HG03457 (cell line): Measurements from ENCODE around the gene STRAP.

Experiments used
- ATAC-seq: cut with Tn5 transposase; IDR thresholded peaks from one replicate; pipeline ENCODE4 v1.9.1; 2021; ENCODE audit warnings: moderate number of reproducible peaks; ENCODE audit not compliant: unreplicated experiment

STRAP gene, protein sequence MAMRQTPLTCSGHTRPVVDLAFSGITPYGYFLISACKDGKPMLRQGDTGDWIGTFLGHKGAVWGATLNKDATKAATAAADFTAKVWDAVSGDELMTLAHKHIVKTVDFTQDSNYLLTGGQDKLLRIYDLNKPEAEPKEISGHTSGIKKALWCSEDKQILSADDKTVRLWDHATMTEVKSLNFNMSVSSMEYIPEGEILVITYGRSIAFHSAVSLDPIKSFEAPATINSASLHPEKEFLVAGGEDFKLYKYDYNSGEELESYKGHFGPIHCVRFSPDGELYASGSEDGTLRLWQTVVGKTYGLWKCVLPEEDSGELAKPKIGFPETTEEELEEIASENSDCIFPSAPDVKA

DNA sequence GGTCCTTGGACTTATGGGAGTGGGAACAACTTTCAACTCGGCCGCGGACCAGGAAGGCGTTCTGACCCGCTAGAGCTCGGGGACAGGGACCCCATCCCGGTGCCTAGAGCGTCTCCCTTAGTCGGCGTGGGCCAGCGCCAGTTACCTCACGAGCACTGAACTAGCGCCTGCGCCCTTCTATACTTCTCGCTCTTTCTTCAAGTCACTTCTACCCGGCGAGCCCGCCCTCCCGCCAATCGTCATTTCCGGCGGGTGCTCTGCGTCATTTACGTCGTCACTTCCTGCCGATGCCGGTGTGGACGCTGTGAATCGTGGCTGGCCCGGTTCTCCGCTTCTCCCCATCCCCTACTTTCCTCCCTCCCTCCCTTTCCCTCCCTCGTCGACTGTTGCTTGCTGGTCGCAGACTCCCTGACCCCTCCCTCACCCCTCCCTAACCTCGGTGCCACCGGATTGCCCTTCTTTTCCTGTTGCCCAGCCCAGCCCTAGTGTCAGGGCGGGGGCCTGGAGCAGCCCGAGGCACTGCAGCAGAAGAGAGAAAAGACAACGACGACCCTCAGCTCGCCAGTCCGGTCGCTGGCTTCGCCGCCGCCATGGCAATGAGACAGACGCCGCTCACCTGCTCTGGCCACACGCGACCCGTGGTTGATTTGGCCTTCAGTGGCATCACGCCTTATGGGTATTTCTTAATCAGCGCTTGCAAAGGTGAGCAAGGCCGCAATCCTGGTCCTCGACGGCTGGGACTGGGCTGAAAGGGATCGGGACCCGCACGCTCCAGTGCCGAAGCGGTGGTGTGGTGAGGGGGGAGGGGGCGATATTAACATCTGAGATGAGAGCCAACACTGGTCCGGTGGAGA lies at the start of gene STRAP:
Gene STRAP (plus strand): TSS at position 270 of the 854 bp plus-strand sequence. CDS start 321 bp downstream, at position 591.
- peak; percentile 97 for ATAC-seq

DNA sequence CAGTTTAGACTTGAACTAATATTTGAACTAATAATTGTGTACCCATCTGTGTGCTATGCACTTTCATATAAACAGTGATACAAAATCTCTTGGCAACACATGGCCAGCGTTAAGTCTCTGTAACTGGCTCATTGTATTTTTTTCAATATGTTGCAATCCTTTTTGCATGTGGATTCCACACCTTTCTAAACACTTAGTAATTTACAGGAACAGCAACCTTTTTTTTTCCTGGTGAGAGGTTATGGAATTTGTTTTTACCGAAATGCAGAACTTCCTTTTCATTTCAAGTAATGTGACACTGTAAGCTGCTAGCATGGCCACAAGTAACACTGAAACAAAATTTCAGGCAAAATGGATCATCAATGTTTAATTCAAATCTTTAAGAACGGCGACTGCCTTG lies 47.6 kb upstream of the STRAP start:
- no peak for ATAC-seq

DNA sequence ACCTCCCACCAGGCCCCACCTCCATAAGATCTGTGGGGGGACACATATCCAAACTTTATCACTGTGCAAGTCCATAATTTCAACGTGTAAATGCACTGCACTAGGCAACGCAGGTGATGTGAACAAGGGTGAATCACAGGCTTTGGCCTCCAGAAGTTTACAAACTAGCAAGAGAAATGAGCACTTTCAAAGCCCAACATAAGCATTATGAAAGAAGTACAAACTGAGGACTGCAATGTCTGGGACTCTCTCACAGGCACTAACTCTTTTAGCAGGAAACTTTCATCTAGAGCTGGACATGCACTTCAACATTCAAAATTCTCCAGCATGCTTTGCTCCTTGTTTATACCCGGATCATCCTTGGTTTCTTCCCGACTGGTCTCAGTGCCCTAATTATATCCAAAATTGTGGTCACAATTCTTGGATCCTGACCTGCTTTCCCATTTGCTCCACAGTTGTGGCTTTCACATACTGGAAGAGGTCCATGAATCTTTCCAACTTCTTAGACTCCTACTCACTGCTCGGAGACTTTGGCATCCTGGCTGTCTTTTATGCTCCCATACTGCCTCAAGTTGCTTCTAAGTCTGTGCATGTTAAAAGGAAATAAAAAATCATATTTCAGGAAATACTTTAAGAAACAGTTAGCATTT lies 44.9 kb upstream of the STRAP start:
- ATAC-seq, result no peak

DNA sequence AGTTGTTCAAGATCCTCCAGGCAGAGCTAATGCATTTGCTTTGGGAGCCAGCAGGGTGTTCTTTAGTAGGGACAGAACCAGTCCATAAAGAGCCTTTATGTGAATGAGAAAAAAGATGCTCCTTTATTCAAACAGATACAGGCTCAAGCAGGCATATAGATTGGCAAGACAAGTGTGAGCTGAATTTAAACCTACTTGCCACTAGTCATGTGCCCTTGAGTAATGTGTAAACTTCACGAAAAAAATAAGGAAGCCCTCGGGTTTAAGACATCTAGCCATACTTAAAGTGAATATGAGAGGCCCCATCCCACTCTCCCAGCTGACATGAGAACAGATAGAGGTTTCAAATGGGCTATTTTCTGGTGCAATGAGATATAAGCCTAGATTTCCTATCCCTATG lies 43.1 kb upstream of the STRAP start:
- ATAC-seq, result no peak

DNA sequence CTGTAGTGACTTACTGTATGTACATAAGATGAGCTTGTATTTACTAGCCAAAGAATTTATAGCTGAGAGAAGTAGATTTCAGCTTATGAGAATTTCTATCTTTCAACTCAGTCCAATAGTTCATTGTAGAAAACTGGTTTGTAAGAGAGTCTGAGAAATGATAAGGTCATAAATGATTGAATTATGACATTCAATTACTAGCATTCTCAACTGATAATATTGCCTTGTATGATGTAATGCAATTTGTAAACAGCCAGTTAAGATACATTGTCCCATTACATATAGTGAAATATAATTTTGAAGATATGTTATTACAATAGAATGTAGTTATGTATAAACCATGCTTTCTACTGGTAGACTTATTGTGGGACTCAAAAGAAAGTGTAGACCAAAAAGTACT lies 42.5 kb upstream of the STRAP start:
- ATAC-seq, result no peak

DNA sequence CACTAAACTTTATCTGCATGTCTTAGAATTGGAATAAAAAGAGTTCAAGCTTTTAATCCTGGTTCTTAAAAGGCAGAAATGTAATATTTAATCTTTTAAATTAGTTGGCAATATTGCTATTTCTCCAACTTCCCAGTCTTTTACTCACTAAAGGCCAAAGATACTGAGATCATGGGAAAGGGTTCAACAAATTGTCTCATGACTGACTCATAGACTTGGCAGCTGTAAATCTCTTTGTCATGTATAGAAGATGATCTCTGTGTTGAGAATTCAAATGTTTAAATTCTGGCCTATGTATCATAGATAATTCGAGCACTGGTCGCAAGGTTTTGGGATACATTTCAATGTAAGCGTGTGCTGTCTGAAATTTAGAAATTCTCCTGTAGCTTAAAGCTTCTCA lies 40.1 kb upstream of the STRAP start:
- ATAC-seq, result no peak

DNA sequence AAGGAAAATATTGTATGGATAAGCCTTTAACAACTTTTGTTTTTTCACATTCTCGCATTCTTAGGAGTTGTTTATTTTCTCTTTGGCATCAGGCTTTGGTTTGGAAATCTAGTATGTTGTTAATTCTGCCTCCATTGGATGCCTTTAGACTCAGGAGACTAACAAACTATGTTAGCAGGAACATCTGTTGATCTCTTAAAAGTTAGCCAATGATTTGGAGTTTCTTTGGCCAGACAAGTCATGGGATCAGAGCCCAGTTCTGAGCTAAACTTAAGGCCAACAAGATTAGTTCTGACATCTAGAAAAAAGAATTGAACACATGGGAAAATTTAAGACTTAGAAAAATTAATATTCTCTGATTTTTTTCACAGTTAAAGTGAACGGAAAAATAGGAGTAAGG lies 35.3 kb upstream of the STRAP start:
- ATAC-seq, result no peak

DNA sequence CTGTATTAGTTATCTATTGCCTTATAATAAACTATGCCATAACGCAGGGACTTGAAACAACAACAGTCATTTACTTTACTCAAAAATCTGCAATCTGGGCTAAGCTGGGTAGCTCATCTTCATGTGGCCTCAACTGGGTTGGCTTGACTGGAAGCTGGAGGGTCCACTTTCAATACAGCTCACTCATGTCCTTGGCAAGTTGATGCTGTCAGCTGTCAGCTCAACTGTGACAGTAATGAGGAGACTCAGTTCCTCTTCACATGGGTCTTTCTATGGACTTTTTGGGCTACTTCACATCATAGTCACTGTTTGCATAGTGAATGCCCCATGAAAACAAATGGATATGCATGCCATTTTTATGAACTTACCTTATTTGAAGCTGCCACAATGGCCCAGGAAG lies 33.6 kb upstream of the STRAP start:
- ATAC-seq, result no peak

DNA sequence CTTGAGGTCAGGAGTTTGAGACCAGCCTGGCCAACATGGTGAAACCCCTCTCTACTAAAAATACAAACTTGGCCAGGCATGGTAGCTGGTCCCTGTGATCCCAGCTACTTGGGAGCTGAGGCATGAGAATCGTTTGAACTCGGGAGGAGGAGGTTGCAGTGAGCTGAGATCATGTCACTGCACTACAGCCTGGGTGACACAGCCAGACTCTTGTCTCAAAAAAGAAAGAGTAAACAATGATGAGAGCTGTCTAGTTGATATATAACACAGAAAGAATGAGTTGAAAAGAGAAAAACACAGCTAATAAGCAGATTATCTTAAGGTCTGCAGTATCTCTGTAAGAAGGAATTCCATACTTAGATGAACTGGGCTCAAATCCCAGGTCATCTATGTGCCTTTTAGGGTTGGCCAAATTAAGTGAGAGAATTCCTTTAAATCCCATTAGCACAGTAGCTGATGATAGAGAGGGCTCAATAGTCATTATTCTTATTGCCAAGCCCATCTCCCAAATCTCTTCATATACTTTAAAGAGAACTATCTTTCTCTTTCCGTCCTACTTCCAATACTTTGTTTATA lies 31.1 kb upstream of the STRAP start:
- no peak for ATAC-seq

DNA sequence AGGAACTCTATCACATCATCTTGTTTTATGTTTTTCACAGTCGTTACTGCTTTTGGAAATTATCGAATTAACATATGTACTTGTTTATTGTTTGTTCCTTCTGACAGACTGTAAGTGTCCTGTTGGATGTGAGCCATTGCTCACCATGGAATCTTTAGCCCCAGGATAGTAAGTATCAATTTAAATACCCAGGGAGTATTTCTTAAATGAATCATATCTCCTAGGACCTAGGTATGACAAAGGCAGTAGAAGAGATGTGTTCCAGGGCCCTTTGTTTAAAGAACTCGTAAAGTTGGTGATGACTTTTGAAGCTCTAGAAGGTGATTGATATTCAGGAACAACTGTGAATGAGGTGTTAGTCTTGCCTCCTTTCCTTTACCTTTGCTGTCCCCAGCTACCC lies 30.3 kb upstream of the STRAP start:
- no peak for ATAC-seq

DNA sequence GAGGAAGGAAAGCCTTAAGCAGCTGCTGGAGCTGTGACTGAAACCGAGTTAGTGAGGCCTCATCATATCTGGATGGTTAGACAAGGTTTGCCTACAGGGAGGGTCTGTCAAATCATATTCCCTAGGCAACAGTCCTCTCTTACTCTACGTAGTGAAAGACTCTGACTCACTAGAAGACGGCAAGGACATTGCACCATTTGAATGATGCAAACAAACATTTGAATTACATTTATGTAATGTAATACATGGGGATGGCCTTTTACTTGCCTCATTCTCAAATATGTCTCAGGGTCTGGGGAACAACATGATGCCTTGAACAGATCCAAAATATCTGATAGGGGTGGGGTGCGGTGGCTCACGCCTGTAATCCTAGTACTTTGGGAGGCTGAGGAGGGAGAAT lies 29.8 kb upstream of the STRAP start:
- ATAC-seq, result no peak

DNA sequence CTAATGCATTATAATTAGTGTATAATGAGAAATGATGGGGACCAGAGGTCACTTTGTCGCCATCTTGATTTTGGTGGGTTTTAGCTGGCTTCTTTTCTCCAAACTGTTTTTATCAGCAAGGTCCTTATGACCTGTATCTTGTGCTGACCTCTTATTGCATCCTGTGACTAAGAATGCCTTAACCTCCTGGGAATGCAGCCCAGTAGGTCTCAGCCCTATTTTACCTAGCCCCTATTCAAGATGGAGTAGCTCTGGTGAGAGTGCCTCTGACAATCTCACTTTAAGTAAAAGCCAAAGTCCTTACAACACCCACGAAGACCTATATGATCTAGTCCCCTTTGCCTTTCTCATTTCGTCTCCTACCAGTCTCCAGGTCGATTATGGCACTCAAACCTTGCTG lies 28.3 kb upstream of the STRAP start:
- ATAC-seq, result no peak

DNA sequence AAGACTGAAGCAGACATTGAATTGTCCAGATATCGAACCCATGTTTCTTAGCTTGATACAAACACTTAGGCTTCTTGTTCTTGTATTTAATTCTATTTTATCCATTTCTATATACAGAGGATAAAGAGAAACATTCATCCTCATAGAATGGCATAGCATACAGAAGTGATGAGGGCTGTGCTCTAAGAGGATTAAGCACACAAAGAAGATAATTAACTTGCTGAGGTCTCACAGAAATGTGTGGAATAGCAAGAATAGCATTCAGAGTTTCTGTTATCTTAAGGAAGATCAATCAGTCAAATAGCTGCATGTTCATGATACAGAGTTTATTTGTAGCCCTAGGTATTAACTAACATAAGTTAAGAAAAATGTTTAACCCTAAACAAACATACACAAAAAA lies 27.3 kb upstream of the STRAP start:
- ATAC-seq, result no peak

DNA sequence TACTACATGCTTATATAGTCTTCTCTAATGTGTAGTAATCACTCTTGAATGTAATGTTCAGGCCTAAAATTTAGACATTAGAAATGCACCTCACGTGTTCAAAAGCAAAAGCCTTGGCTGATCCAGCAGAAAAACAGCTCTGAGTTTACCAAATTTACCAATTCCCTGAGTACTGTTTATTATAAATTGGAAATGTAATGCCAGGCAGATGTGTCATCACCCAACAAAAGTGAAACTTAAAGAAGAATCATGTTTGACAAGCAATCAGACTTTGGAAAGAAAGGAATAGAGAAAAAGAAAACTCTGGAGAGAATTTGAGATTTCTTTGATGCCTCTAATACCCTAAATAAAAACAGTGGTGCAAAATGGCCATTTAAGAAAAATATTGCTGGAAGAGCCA lies 26.5 kb upstream of the STRAP start:
- no peak for ATAC-seq

DNA sequence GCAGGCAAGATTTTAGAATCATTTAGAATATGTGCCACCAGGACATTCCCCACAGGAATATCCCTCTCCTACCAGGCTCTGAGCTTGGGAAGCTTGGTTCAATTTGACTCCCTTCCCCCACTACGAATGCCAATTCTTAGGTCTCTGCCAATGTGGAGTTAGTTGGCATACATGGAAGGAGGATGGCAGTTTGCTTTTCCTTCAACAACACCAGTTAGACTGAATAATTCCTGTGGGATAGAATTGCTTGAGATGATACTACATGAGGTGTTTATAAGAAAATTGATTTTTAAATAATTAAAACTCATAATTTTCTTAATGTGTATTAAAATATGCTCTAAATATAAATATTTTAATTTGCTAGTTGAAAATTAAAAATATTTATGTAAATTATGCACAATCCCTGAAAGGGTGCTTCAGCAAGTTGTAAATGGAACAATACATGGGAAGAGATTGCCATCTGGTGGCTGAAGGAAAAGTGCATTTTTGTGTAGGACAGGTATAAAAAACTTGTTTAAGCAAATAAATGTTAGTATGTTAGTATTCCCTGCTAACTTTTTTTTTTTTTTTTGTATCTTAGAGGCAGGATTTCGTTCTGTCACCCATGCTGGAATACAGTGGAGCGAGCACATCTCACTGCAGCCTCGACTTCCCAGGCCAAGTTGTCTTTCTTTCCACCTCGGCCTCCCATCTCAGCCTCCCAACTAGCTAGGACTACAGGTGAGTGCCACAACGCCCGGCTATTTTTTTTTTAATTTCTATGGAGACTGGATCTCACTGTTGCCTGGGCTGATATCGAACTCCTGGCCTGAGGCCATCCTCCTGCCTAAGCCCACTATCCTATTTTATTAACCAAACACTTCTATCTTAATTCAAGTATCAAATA lies 25.8 kb upstream of the STRAP start:
- no peak for ATAC-seq

DNA sequence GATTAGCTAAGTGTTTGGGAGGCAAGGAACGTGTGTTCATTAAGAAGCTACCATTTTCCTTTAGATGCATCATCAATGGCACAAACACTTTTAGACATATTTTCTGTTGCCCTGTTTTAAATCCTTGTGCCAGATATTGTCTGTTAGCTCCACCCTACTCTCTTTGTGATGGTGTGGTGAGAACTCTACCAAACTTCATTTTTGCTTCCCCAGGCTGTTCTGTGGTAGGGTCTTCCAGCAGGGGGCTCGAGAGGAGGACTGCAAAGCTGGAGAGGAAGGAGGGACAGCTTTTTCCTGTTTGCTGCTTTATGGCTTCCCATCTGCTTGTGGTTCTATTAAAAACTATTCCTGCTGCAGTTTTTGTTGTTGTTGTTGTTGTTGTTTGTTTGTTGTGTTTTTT lies 23.8 kb upstream of the STRAP start:
- ATAC-seq, result no peak

DNA sequence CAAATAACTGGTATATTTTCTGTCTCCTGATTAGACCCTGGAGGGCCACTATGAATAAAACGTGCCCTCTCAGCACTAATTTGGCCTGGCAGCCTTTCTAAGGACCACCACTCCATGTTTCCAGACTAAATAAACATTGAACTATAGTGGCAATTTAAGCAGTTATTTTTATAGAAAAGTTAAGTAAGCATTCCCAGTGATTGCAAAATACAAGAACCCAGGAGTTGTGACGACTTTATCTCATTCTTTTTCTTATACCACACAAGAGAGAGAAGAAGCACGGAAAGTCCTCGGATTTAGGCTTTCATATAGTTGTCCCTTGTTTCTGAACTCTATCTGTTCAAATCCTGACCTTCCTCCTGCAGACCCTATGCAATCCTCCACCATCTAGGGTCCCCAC lies 23.1 kb upstream of the STRAP start:
- ATAC-seq, result no peak

DNA sequence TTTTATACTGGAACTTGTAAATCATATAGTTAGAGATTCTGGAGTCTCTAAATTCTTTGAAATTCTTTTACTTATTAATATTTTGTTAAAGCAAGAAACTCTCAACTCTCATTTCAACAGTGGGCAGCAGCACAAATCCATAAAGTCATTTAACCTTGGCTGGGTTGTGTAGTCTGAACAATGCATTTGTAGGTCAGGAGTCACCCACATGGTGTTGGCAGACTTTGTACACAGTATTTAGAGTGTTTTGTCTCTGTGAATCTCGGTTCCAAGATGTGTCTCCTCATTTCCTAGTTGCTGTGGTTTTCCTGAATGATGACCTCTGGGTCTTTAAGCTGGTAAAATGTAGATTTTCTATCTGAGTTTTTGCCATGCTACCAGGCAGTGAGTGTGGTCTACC lies 20.8 kb upstream of the STRAP start:
- ATAC-seq, result no peak

DNA sequence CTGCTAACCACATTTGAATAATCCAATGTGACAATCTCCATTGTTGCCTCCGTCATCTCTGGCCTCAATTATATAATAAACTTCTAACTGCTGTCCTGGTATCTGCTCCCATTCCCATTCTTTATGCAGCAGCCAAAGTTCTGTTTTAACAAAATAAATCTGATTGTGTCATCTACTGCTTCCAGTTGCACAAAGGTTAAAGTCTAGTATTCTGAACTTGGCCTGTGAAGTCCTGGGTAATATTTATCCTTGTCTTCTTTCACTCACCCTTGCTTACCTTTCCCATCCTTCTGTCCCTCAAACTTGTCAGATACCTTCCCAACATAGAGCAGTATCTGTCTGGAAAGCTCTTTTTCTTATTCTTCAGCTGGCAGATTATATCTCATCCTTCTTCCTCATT lies 19.3 kb upstream of the STRAP start:
- no peak for ATAC-seq

DNA sequence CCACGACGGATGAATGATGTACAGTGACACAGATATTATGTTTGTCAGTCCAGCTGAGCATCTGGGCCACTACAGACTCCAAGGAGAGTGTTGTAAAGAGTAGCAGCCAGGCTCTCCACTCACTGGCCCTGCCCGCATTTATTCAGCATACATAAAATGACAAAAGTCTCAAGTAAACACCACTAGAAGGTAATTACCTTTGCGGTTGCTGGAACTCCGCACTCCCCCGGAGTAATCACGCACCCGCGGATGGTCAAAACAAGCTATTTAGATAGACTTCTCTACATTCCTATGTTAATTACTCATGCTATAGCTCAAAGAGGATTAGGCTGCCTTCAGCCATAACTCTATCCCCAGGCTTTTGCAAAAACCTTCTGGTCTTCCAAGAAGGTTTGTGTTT lies 18.8 kb upstream of the STRAP start:
- ATAC-seq, result no peak

DNA sequence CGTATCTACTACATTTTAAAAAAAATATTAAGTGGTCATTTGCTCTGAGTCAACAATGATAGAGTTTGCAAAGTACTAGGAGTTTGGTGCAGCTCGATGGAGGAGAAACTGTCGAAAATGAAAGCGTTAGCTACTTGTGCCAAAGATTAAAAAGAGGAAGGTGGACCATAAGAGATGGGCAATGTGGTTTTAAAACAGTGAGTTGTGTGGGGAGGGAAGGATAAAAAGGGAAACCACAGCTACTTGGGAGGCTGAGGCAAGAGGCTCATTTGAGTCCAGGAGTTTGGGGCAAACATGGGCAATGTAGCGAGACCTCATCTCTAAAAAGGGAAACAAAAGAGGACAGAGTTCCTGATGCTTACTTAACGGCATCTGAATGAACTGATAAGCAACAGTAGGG lies 18.2 kb upstream of the STRAP start:
- peak; percentile 91 for ATAC-seq
